ENCODE results near the gene DELE1.
"Not testable (repeated sequence)": the region's sequence is repeated elsewhere in the genome, so short reads cannot be mapped to it uniquely, and the experiment has no call there.

The DELE1 gene

DNA sequence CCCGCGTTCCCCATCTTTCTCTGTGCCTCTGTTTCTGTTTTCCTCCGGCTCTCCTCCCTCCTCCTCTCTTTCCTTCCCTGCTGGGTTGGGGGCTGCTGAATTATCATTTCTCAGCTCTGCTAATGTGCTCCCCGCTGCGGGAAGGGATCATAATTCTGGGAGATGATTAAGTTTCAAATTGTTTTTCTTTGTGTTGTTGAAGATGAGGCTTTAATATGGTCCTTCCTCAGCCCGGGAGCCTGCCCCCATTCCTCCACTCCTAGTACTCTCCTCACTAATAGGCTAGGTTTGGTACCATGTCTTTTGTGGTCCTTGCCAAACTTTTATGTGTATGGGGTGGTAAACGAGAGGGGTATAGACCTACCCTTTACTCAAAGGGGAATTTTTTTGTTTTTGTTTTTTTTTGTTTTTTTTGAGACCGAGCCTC lies 39.8 kb upstream of the DELE1 start:
- no peak for DNase-seq (ENCODE audit: extremely low read depth in 1 of 2, low read depth in 1 of 2)

DNA sequence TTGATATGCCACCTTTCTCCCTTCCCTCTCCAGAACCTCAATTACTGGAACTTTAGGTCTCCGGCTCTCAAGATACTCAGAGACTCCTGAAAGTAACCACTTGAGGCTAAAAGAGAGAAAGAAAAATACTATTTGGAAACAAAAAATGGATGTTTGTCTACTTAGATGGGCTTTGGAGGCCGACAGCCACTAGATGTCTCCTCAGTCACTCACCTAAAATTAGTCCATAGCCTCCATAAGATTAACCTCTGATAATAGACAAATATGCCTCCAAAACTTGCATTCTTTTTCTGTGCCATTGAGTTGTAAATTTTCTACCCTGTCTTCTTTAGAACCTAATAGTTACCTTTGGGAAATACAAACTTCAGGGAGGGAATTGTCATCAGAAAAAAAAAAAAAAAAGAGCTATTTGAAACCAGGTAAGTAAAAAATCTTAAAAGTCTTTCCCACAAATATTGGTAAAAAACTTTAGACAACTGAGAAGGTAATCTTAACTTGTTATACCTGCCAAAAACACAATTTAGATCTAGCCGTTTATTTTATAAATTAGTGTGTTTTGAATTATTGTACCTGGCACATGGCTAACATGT lies 34.3 kb upstream of the DELE1 start:
- DNase-seq (ENCODE audit: extremely low read depth in 1 of 2, low read depth in 1 of 2), result no peak

DNA sequence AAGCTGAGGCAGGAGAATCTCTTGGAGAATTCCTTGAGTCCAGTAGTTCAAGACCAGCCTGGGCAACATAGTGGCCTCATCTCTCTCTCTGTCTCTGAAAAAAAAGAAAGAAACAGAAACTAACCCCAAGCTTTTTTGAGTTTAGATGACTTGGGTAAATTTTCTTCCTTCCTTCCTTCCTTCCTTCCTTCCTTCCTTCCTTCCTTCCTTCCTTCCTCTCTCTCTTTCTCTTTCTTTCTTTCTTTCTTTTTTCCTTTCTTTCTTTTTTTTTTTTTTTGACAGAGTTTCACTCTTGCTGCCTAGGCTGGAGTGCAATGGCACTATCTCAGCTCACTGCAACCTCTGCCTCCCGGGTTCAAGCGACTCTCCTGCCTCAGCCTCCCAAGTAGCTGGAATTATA lies 33.2 kb upstream of the DELE1 start:
- not testable (repeated sequence) for DNase-seq (ENCODE audit: extremely low read depth in 1 of 2, low read depth in 1 of 2)

DNA sequence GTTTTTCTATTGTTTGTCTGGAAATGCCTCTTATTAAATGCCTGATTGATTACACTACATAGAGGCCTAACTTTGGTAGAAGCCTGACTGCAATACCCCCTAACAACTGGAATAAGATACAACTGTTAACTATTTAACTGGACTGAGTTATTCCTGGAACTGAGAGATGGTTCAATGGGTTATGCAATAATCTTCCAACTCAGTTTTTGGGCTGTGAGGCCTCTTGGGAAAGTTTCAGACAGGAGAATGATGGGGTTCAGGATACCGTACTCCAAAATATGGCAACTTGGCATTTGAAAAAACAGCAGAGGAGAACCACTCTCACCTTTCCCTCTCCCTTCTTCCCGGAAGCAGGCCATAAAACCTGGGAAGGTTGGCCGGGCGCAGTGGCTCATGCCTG lies 26.2 kb upstream of the DELE1 start:
- no peak for DNase-seq (ENCODE audit: extremely low read depth in 1 of 2, low read depth in 1 of 2)

DNA sequence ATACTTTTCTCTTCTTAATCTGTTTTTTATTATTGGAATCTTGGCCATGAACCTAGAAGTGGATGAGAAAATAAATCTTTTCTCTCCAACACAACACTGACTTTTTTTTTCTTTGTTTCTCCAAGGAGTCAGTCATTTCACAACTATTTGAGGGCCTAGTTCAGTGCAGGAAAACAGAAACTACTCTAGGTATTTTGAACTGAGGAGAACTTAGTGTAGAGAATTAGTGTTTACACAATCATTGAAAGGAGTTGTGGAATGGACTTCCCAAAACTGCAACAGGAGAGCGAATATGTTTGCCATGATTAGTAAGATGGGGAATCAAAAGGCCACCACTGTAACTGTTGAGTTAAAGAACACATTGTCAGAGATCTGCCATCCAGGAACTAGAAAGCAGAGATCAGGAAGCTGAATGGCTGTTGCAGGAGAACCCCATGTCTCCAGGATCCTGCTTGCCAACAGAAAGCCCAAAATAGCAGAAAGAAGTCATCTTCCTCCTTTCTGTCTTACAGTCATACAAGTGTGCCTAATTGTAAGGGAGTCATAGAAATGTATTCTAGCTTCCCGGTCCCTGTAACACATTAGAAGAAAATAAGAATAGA lies 25.1 kb upstream of the DELE1 start:
- no peak for DNase-seq (ENCODE audit: extremely low read depth in 1 of 2, low read depth in 1 of 2)

DNA sequence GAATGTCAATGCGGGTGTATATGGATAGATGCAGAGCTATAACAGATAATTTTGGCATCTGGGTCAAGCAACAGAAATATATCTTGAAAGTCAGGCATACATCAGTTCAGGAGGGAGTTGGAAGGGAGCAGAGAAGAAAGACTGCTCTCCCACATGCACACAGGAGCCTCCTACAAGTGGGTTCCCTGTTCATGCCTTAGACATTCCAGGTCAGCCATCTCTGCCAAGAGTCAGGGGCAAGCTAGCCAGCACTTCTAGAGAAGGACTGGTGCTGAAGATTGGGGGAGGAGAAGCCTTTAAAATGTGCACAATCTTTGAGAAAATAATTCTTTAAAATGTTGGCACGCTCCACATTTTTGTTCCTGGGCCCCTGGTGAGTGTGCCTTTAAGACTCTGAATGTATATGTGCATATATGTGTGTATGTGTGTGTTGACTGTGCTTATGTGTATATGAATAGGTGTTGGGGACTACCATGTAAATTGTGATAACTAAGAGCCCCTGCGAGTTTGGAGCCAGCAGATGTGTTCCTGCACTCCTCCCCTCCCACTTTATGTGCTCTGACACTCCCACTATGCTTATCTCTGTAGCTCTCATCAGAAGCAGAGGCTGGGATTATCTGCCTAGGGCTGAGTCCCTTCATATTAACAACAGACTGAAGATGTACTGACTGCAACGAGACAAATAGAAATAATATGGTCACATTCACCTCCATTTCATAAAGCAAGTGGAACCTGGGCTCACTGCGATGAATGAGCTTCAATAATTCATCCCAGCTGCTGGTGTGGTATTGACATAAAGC lies 21.5 kb upstream of the DELE1 start:
- DNase-seq (ENCODE audit: extremely low read depth in 1 of 2, low read depth in 1 of 2), result no peak

DNA sequence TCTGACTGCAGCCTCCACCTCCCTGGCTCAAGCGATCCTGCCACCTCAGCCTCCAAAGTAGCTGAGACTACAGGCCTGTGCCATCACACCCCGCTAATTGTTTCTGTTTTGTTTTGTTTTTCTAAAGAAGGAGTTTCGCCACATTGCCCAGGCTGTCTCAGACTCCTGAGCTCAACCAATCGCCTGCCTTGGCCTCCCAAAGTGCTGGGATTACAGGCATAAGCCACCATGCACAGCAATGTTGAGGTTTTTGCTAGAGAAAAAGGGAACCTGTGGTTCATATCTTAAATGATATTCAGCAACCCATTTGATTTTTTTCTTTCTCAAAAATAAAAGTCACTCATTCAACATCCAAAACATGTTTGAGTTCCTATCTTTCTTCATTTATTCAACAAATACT lies 20.4 kb upstream of the DELE1 start:
- DNase-seq (ENCODE audit: extremely low read depth in 1 of 2, low read depth in 1 of 2), result no peak

DNA sequence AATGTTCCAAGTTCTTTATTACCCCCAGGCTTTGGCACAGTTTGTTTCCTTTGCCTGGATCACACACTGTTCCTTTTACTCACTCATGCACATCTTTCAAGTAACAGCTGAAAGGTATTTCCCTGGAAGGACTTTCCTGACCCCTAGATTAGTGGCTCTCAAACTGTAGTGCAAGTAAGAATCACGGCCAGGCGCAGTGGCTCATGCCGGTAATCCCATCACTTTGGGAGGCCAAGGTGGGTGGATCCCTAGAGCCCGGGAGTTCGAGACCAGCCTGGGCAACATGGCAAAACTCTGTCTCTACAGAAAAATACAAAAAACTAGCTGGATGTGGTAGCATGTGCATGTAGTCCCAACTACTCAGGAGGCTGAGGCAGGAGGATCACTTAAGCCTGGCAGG lies 19.1 kb upstream of the DELE1 start:
- DNase-seq (ENCODE audit: extremely low read depth in 1 of 2, low read depth in 1 of 2), result no peak

DNA sequence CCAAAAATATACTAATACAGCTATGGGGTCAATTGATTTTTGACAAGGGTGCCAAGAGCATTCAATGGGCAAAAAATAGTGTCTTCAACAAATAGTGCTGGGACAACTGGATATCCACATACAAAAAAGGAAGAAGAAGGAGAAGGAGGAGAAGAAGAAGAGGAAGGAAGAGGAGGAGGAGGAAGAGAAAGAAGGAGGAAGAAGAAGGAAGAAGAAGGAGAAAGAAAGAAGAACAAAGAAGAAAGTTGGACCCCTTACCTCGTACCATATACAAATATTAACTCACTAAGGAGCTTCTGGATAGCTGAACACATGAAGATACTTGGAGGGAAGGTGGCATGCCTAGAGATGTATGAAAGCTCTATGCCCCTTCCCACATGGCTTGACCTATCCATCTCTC lies 17.2 kb upstream of the DELE1 start:
- no peak for DNase-seq (ENCODE audit: extremely low read depth in 1 of 2, low read depth in 1 of 2)

DNA sequence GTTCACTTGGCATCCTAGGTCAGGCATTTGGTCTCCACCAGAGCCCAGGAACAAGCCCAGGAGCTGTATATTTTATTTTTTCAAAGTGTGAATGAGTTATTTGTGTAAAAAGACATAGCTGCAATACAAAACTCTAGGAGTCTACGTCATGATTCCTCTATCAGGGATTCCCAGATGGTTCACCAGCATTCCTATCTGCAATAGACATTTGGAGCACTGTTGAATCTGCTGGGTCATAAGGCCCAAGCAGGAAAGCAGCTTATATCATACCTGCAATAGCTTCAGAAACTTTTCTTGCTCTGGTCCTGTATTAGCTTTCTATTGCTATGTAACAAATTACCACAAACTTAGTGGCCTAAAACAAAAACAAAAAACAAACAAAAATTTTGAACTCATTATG lies 16.7 kb upstream of the DELE1 start:
- DNase-seq (ENCODE audit: extremely low read depth in 1 of 2, low read depth in 1 of 2), result no peak

DNA sequence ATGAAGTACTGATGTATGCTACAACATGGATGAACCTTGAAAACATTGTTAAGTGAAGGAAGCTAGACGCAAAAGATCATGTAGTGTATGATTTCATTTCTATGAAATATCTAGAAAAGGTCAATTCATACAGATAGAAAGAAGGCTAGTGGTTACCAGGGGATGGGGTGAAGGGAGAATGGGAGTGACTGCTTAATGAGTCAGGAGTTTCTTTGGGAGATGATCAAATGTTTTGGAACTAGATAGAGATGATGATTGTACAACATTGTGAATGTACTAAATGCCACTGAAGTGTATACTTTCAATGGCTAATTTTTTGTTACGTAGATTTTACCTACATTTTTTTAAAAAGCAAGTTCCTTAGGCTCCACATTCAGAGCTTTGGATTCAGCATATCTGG lies 14.9 kb upstream of the DELE1 start:
- no peak for DNase-seq (ENCODE audit: extremely low read depth in 1 of 2, low read depth in 1 of 2)

DNA sequence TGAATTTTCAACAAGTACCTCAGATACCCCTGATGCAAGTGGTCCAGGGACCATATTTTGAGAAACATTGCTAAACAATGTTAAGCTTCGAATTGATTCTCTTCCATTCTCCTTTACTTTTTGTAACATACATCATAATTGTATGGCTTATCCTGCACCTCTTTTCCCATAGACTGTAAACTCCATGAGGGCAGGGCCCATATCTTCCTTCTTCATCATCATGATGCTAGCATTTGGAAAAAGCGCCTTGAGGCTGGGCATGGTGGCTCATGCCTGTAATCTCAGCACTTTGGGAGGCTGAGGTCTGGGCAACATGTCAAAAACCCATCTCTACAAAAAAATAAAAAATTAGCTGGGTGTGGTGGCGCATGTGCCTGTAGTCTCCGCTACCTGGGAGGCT lies 14.5 kb upstream of the DELE1 start:
- DNase-seq (ENCODE audit: extremely low read depth in 1 of 2, low read depth in 1 of 2), result no peak

DNA sequence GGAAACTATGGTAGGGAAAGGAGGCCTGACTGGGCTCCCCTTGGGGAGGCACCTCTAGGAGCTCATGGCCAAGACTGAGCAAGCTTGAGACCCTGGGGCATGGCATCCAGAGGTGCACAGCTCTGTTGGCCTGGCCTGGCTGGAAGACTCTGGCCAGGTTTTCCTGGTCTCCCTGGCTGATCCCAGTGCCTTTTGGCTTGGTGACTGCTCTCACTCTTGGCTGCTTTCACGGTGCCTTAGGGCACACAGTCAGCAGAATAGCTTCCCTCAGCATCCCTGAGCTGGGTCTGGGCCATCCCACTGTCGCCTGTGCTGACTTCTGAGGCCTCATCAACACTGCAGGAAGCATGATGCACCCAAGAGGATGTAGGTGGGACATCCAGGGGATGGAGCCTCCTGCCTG lies 13.4 kb upstream of the DELE1 start:
- DNase-seq (ENCODE audit: extremely low read depth in 1 of 2, low read depth in 1 of 2), result no peak

DNA sequence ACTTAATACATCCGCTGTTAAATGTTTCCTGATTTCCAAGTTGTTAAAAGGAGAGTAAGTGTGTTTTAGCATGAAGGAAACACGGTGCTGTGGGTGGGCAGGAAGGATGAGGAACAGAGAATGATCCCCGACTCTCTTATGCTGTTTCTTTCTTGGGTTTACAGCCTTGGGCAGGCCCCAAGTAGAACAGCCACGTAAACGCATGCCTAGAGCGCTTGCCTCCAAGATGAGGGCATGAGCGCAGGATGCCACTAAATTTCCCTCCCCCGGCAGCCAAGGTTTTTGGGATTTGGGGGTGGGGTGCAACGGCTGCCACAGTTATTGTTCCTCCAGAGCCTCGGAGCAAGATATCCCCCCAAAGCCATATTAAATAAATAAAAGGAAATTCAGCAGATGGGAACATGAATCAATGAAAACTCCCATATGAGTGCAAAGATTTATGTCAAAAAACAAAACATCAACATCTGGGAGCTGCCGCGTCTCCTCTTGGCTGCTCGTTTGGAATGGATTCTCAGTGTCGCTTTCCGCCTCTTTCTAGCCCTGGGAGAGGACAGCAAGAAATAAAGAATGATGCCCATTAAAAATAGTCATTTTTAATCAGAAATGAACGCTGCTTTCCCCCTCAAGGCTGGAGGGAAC lies 10.0 kb upstream of the DELE1 start:
- DNase-seq (ENCODE audit: extremely low read depth in 1 of 2, low read depth in 1 of 2), result no peak

DNA sequence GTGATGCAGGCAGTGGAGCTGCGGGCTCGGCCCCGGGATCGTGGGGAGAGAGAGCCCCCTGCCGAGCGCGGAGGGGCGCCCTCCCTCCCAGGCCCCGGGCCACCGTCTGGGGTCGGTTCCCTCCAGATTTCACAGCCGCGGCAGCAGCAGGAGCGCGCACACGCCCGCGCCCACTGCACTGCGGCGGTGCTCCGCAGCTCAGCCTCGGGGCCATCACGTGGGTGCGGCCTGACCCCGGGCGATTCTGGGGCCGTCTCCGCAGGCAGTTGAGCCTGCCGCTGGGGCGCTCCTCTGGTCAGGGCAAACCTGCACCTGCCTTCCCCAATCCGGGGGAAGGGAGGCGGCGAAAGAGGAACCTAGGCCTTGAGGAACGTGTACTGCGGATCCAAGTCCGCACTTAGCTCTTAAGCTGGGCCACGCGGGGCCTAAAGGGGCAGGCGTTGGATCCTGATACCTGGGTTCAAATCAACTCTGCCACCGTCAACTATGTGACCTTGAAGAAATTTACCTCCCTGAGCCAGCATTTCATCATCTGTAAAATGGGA lies 9.4 kb upstream of the DELE1 start:
- DNase-seq (ENCODE audit: extremely low read depth in 1 of 2, low read depth in 1 of 2), result no peak

DNA sequence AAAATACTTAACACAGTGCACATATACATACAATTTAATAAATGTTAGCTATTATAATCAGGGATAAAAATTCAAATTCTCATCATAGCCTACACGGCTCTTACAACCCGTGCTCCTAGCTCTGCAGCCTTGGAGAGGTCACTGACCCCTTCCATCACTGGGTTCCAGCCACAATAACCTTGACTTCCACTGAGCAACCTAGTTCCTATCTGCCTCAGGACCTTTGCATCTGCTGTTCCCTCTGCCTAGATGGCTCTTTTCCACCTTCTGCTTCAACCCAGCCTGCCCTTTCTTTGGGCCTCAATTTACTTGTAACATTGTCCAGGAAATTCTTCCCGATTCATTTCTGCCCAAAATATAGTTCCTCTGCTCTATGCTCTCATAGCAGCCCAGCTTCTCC lies 8.9 kb upstream of the DELE1 start:
- no peak for DNase-seq (ENCODE audit: extremely low read depth in 1 of 2, low read depth in 1 of 2)

DNA sequence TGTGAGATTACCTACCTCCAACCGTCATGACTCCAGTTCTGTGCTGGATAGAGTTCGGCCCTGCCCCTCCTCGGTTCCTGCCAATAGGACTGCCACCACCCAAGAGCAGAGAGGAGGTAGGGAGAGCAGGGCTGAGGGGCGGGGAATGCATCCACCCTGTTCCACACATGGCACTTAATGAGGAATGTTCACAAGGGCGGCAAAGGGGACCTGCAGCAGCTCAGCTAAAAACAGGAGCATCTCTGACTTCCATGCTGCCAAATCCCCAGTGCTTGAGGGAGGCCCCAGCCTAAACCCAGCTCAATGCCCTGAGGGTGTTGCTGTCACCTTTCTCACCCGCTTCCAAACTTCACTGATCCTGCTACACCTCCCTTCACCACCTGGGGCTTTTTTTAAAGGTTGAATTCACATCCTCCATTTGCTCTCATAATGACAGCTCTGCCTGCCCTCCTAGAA lies 7.8 kb upstream of the DELE1 start:
- no peak for DNase-seq (ENCODE audit: extremely low read depth in 1 of 2, low read depth in 1 of 2)

DNA sequence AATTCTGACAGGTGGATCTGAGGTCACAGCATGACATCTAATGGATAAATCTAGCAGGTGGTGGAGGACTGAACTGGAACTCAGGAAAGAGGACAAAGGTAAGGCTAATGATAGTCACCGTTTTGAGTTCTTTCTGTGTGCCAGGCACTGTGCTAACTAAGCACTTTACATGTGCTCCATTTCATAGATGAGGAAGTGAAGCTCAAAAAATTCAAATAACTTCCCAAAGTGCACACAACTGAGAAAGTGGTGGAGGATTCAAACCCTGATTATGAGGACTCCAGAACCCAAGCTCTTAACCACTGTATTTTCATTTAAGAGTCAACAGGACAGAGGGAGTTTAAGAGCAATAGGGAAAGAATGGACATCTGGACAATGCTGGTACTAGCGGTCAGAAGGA lies 7.1 kb upstream of the DELE1 start:
- no peak for DNase-seq (ENCODE audit: extremely low read depth in 1 of 2, low read depth in 1 of 2)

DNA sequence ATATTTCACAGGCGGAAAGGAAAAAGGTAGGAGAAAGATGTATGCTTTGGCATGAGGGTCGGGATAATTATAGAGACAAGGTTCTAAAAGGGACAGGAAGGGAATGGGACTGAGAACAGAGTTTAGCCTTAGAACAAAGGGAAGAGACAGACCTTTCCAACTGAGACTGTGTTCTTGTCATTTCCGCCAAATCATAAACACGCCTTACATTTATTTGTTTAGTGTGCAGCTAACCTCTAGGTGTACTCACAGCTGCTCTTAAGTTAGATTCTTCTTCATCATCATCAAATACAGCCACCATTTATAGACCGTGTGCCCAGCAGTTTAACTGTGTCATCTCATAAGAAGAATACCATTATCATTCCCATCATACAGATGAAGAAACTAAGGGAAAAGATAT lies 5.9 kb upstream of the DELE1 start:
- DNase-seq (ENCODE audit: extremely low read depth in 1 of 2, low read depth in 1 of 2), result no peak

DNA sequence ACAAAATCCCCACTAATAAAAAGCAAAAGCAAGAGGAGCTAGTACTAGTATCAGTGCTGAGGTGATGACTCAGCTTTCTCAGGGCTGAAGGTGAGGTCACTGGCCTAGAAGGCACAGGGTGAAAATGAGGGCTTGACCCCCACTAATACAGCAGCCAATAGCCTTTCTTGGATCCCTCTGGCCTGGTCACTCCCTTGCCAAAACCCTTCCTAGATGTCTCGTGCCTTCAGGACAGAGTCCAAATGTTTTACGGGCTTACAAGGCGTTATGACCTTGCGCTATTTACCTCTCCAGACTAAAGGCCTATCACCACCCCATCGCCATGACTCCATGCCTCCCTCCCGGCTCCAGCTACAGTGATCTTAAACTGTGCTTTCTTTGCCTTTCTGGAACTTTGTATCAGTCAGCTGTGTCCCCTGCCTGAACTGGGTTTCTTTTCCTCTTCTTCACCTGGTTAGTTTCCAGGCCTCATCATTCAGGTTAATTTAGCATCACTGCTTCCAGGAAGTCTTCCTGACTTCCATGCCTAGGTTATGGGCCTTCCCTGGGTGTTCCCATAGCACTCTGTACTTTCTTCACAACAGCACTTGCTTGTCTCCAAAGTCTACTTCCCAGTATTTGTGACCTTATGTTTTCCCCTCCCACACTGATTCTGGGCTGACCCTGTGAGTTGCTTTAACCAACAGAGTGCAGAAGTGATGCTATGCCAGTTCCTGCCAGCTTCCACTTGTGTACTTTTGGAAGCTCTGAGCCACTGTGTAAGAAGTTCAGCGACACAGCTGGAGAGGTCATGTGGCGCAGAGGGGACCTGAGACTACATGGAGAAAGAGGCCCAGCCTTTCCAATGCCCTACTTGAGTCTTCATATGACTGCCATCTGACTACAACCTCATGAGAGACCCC lies 4.2 kb upstream of the DELE1 start:
- DNase-seq (ENCODE audit: extremely low read depth in 1 of 2, low read depth in 1 of 2), result no peak

DNA sequence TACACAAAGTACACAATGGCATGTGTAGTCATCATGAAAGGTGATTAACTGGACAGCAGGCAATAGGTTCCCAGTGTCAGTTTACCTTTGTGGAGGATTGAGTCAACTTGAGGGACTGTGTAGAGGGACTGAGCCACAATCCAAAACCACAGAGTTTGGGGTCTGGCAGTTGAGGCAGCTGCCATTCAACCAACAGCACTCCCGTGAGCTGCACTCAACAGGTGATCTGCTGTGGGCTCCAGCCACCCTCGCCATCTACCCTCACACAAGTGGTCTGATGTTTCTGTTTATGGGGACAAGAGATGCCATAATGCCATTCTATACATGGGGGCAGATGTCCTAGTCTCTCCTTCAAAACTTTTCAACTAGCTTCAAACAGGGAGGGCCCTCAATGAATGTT lies 2.9 kb upstream of the DELE1 start:
- no peak for DNase-seq (ENCODE audit: extremely low read depth in 1 of 2, low read depth in 1 of 2)
